Astrocyte (in vitro differentiated cells and primary cell): ENCODE data around the gene INO80.

Experiments used
- CTCF ChIP-seq: IDR thresholded peaks from 2 replicates; pipeline ENCODE4 v1.5.1; 2011; ENCODE audit warnings: low read depth, mild to moderate bottlenecking, inconsistent platforms, low read length, moderate library complexity; ENCODE audit not compliant: insufficient read depth
- EZH2 ChIP-seq: IDR thresholded peaks from 2 replicates; pipeline ENCODE4 v1.6.1; 2012; ENCODE audit warnings: mild to moderate bottlenecking, low read length, inconsistent platforms; ENCODE audit not compliant: insufficient read depth

GRCh38 chr15:41096178-41096577 is 19.9 kb downstream of the INO80 start:
- no peak for TF ChIP-seq CTCF
- TF ChIP-seq EZH2, result no peak
